HG02840 (cell line): Measurements from ENCODE around the gene CHKA.

ENCODE experiments used
- ATAC-seq: cut with Tn5 transposase; IDR thresholded peaks from one replicate; pipeline ENCODE4 v1.9.1; 2021; ENCODE audit warnings: mild to moderate bottlenecking, moderate library complexity, moderate number of reproducible peaks; ENCODE audit not compliant: unreplicated experiment, low FRiP score

CHKA gene

GRCh38 chr11:68037411-68038225 lies 83.6 kb downstream of the CHKA start:
- ATAC-seq, result no peak

GRCh38 chr11:68036717-68037239 lies 84.4 kb downstream of the CHKA start:
- ATAC-seq, result no peak

- ATAC-seq, result no peak
Measured at GRCh38 chr11:68036141-68036716, 85.0 kb downstream of the CHKA start.

- ATAC-seq, result no peak
Measured at GRCh38 chr11:68035266-68035876, 85.8 kb downstream of the CHKA start.

GRCh38 chr11:68033708-68034045 lies 87.5 kb downstream of the CHKA start:
- no peak for ATAC-seq

- no peak for ATAC-seq
Measured at GRCh38 chr11:68032997-68033707, 88.0 kb downstream of the CHKA start.

- no peak for ATAC-seq
Measured at GRCh38 chr11:68032003-68032402, 89.2 kb downstream of the CHKA start.

- no peak for ATAC-seq
Measured at GRCh38 chr11:68031144-68031464, 90.1 kb downstream of the CHKA start.

GRCh38 chr11:68030318-68031143 lies 90.7 kb downstream of the CHKA start, which contains the start of gene NDUFS8:
NDUFS8 (plus strand) TSS chr11:68030681; CDS start chr11:68032152, 1,471 bp downstream.
- peak; percentile 92 for ATAC-seq

GRCh38 chr11:68028802-68029545 lies 92.2 kb downstream of the CHKA start:
- no peak for ATAC-seq

GRCh38 chr11:68027667-68028066 lies 93.5 kb downstream of the CHKA start:
- ATAC-seq, result no peak

GRCh38 chr11:68026391-68027105 lies 94.6 kb downstream of the CHKA start:
- no peak for ATAC-seq

GRCh38 chr11:68025047-68025446 lies 96.1 kb downstream of the CHKA start:
- ATAC-seq, result no peak

- ATAC-seq, result no peak
Measured at GRCh38 chr11:68024508-68024907, 96.7 kb downstream of the CHKA start.

GRCh38 chr11:68022531-68022930 lies 98.7 kb downstream of the CHKA start:
- no peak for ATAC-seq

GRCh38 chr11:68021167-68021787 lies 99.9 kb downstream of the CHKA start:
- ATAC-seq, result no peak

- no peak for ATAC-seq
Measured at GRCh38 chr11:68020575-68020974, 100.6 kb downstream of the CHKA start.

GRCh38 chr11:68019486-68019885 lies 101.7 kb downstream of the CHKA start:
- no peak for ATAC-seq
